Progenitor cell of endocrine pancreas (in vitro differentiated cells): ENCODE measurements around the gene CNNM3. TPM values are rescaled to one million over a fixed set of nuclear protein-coding genes. Genes with fewer than 3 reads are reported as not detected.

ENCODE experiments used
- DNase-seq: peaks from one replicate; pipeline ENCODE4 v3.0.0; 2021; ENCODE audit warnings: low spot score; ENCODE audit not compliant: unreplicated experiment
- H3K27ac Mint-ChIP-seq: 2 replicates; pipeline ENCODE4 v1.8.0; 2021; ENCODE audit warnings: mild to moderate bottlenecking, moderate library complexity, mixed read lengths
- H3K27me3 Mint-ChIP-seq: 2 replicates; pipeline ENCODE4 v1.8.0; 2021; ENCODE audit warnings: mixed read lengths
- H3K36me3 Mint-ChIP-seq: 2 replicates; pipeline ENCODE4 v1.8.0; 2022; ENCODE audit warnings: mixed read lengths; ENCODE audit not compliant: insufficient read depth
- H3K4me1 Mint-ChIP-seq: 2 replicates; pipeline ENCODE4 v1.8.0; 2021; ENCODE audit warnings: low read depth, mixed read lengths
- H3K4me3 Mint-ChIP-seq: 2 replicates; pipeline ENCODE4 v1.8.0; 2021; ENCODE audit warnings: low read depth, mild to moderate bottlenecking, moderate library complexity, mixed read lengths
- H3K9me3 Mint-ChIP-seq: 2 replicates; pipeline ENCODE4 v1.8.0; 2021; ENCODE audit warnings: low read depth, mixed read lengths
- CTCF ChIP-seq: fragments of 200-600 bp; sonication (generic); IDR thresholded peaks from one replicate; pipeline ENCODE4 v1.5.0; 2021; ENCODE audit warnings: antibody characterized with exemption, mild to moderate bottlenecking; ENCODE audit not compliant: unreplicated experiment
- total RNA-seq: library from RNA; stranded (reverse); gene quantifications from 2 replicates; pipeline ENCODE4 v1.2.1, GENCODE V29; 2021

Gene CNNM3
- total RNA-seq, 1 donor from 2014 or later, result 54.0 TPM

GRCh38 chr2:96828874-96829273, 12.8 kb downstream of the CNNM3 start:
- DNase-seq, result no peak
- Mint-ChIP-seq H3K27ac (no peak overlapping the region), H3K4me3 (no peak overlapping the region), H3K27me3 (no peaks in the 10 kb centered on the region), H3K4me1 (peaks cover 30% of the 10 kb centered on the region), H3K36me3 (peaks cover 24% of the 10 kb centered on the region), H3K9me3 (no peaks in the 10 kb centered on the region)
- TF ChIP-seq CTCF, result no peak

- H3K27ac Mint-ChIP-seq, result no peak overlapping the region
- no peaks in the 10 kb centered on the region for H3K27me3 Mint-ChIP-seq
- H3K4me3 Mint-ChIP-seq, result no peak overlapping the region
- H3K4me1 Mint-ChIP-seq, result peaks cover 25% of the 10 kb centered on the region
- peaks cover 24% of the 10 kb centered on the region for H3K36me3 Mint-ChIP-seq
- no peak for TF ChIP-seq CTCF
- no peak for DNase-seq
- H3K9me3 Mint-ChIP-seq, result no peaks in the 10 kb centered on the region
These were observed 14.0 kb downstream of the CNNM3 start for GRCh38 chr2:96830044-96830562.

GRCh38 chr2:96831679-96832078, 15.6 kb downstream of the CNNM3 start:
- no peak overlapping the region for H3K4me3 Mint-ChIP-seq
- peak overlapping the region; percentile 87 for H3K27ac Mint-ChIP-seq
- H3K9me3 Mint-ChIP-seq, result no peaks in the 10 kb centered on the region
- H3K36me3 Mint-ChIP-seq, result peaks cover 25% of the 10 kb centered on the region
- TF ChIP-seq CTCF, result no peak
- no peaks in the 10 kb centered on the region for H3K27me3 Mint-ChIP-seq
- peak; percentile 35 for DNase-seq
- H3K4me1 Mint-ChIP-seq, result peaks cover 25% of the 10 kb centered on the region

- peaks cover 25% of the 10 kb centered on the region for H3K36me3 Mint-ChIP-seq
- no peak for TF ChIP-seq CTCF
- H3K27me3 Mint-ChIP-seq, result no peaks in the 10 kb centered on the region
- H3K9me3 Mint-ChIP-seq, result no peaks in the 10 kb centered on the region
- peak overlapping the region; percentile 99 for H3K27ac Mint-ChIP-seq
- no peak overlapping the region for H3K4me3 Mint-ChIP-seq
- peaks cover 25% of the 10 kb centered on the region for H3K4me1 Mint-ChIP-seq
- DNase-seq, result no peak
These were observed 16.3 kb downstream of the CNNM3 start for GRCh38 chr2:96832408-96832753.

GRCh38 chr2:96832754-96833507, 16.9 kb downstream of the CNNM3 start:
- peaks cover 25% of the 10 kb centered on the region for H3K36me3 Mint-ChIP-seq
- H3K27me3 Mint-ChIP-seq, result no peaks in the 10 kb centered on the region
- peaks cover 25% of the 10 kb centered on the region for H3K4me1 Mint-ChIP-seq
- peak; percentile 66 for DNase-seq
- peak overlapping the region; percentile 99 for H3K27ac Mint-ChIP-seq
- TF ChIP-seq CTCF, result no peak
- no peaks in the 10 kb centered on the region for H3K9me3 Mint-ChIP-seq
- peak overlapping the region; percentile 33 for H3K4me3 Mint-ChIP-seq
